WTC11 (cell line): Measurements from ENCODE around the gene KDM1B. TPM values are rescaled to one million over a fixed set of nuclear protein-coding genes. Genes with fewer than 3 reads are reported as not detected.

Experiments
- ATAC-seq: fragments of 200-7000 bp; cut with Tn5 transposase; 2 replicates; pipeline ENCODE4 v1.10.0; 2021; ENCODE audit warnings: mild to moderate bottlenecking, moderate library complexity
- CTCF ChIA-PET: fragments of 300-600 bp; sonication (Branson Sonifier 250); formaldehyde crosslinking; loops from one replicate; lab custom pipeline; 2021; ENCODE audit warnings: antibody characterized with exemption; lab: Charles Lee
- POLR2A ChIA-PET: fragments of 350-600 bp; sonication (Branson Sonifier 250); formaldehyde crosslinking; loops from one replicate; lab custom pipeline; 2021; ENCODE audit warnings: antibody characterized with exemption; lab: Charles Lee
- DNase-seq: peaks from one replicate; pipeline ENCODE4 v3.0.0; 2021; ENCODE audit warnings: low spot score
- H3K27ac Mint-ChIP-seq: 2 replicates; pipeline ENCODE4 v1.8.0; 2021; ENCODE audit warnings: mixed read lengths
- H3K27me3 Mint-ChIP-seq: 2 replicates; pipeline ENCODE4 v1.8.0; 2021; ENCODE audit warnings: low read depth, mild to moderate bottlenecking, moderate library complexity, mixed read lengths
- H3K36me3 Mint-ChIP-seq: 2 replicates; pipeline ENCODE4 v1.8.0; 2021; ENCODE audit warnings: mixed read lengths
- H3K4me1 Mint-ChIP-seq: 2 replicates; pipeline ENCODE4 v1.8.0; 2022; ENCODE audit warnings: mixed read lengths
- H3K4me3 Mint-ChIP-seq: 2 replicates; pipeline ENCODE4 v1.8.0; 2021; ENCODE audit warnings: mild to moderate bottlenecking, moderate library complexity, mixed read lengths
- H3K9me3 Mint-ChIP-seq: 2 replicates; pipeline ENCODE4 v1.8.0; 2021; ENCODE audit warnings: mixed read lengths
- AFF4 ChIP-seq: sonication (generic); formaldehyde crosslinking; IDR thresholded peaks from 2 replicates; pipeline ENCODE4 v1.8.1; 2023; ENCODE audit warnings: mild to moderate bottlenecking, missing genetic modification reagents, borderline replicate concordance
- ATF1 ChIP-seq: sonication (generic); formaldehyde crosslinking; IDR thresholded peaks from 2 replicates; pipeline ENCODE4 v1.8.1; 2023; ENCODE audit warnings: mild to moderate bottlenecking, moderate library complexity, missing genetic modification reagents
- ATF6 ChIP-seq: sonication (generic); formaldehyde crosslinking; IDR thresholded peaks from 2 replicates; pipeline ENCODE4 v1.8.1; 2023; ENCODE audit warnings: mild to moderate bottlenecking, missing genetic modification reagents
- CREB1 ChIP-seq: sonication (generic); formaldehyde crosslinking; IDR thresholded peaks from 2 replicates; pipeline ENCODE4 v1.8.0; 2023; ENCODE audit warnings: mild to moderate bottlenecking, missing genetic modification reagents
- ESRRA ChIP-seq: sonication (generic); formaldehyde crosslinking; IDR thresholded peaks from 2 replicates; pipeline ENCODE4 v1.8.1; 2022; ENCODE audit warnings: mild to moderate bottlenecking, missing genetic modification reagents, borderline replicate concordance
- HMGXB4 ChIP-seq: sonication (generic); formaldehyde crosslinking; IDR thresholded peaks from 2 replicates; pipeline ENCODE4 v1.8.1; 2023; ENCODE audit warnings: mild to moderate bottlenecking, moderate library complexity, missing genetic modification reagents
- MXD4 ChIP-seq: fragments of 250-450 bp; sonication (Bioruptor Pico); IDR thresholded peaks from 2 replicates; pipeline ENCODE4 v1.8.0; 2021; ENCODE audit warnings: mild to moderate bottlenecking, moderate library complexity, borderline replicate concordance
- NR3C1 ChIP-seq: sonication (generic); formaldehyde crosslinking; conservative IDR thresholded peaks from 2 replicates; pipeline ENCODE4 v1.8.1; 2023; ENCODE audit warnings: low read depth, mild to moderate bottlenecking, missing genetic modification reagents
- OVOL2 ChIP-seq: fragments of 250-450 bp; sonication (Bioruptor Pico); IDR thresholded peaks from 2 replicates; pipeline ENCODE4 v1.9.0; 2021; ENCODE audit warnings: mild to moderate bottlenecking, borderline replicate concordance
- PRDM15 ChIP-seq: sonication (generic); formaldehyde crosslinking; IDR thresholded peaks from 2 replicates; pipeline ENCODE4 v1.8.0; 2022; ENCODE audit warnings: missing genetic modification reagents
- TEAD1 ChIP-seq: sonication (generic); formaldehyde crosslinking; IDR thresholded peaks from 2 replicates; pipeline ENCODE4 v1.8.0; 2022; ENCODE audit warnings: mild to moderate bottlenecking, missing genetic modification reagents
- TEAD4 ChIP-seq: sonication (generic); formaldehyde crosslinking; IDR thresholded peaks from 2 replicates; pipeline ENCODE4 v1.8.0; 2022; ENCODE audit warnings: mild to moderate bottlenecking, missing genetic modification reagents
- ZNF263 ChIP-seq: sonication (generic); formaldehyde crosslinking; IDR thresholded peaks from 2 replicates; pipeline ENCODE4 v1.8.1; 2022; ENCODE audit warnings: low read depth, mild to moderate bottlenecking, moderate library complexity, missing genetic modification reagents
- ZNF416 ChIP-seq: fragments of 250-450 bp; sonication (Bioruptor Pico); IDR thresholded peaks from 2 replicates; pipeline ENCODE4 v1.9.0; 2021; ENCODE audit warnings: mild to moderate bottlenecking, inconsistent platforms
- ZNF425 ChIP-seq: fragments of 250-450 bp; sonication (Bioruptor Pico); conservative IDR thresholded peaks from 2 replicates; pipeline ENCODE4 v1.9.0; 2021; ENCODE audit warnings: mild to moderate bottlenecking
- total RNA-seq: library from RNA; stranded (reverse); gene quantifications from 3 replicates; pipeline ENCODE4 v1.2.3, GENCODE V29; 2021

The KDM1B gene
- total RNA-seq, 1 experiment from 2014 or later: 6.7 TPM

GRCh38 chr6:18247002-18247401 lies 91.8 kb downstream of the KDM1B start:
- no peaks in the 10 kb centered on the region for H3K27me3 Mint-ChIP-seq
- no peak overlapping the region for H3K4me3 Mint-ChIP-seq
- TF ChIP-seq AFF4 (CRISPR knock-in tag) (no peak), HMGXB4 (CRISPR knock-in tag) (no peak), ATF1 (no peak), ZNF263 (CRISPR knock-in tag) (no peak), ESRRA (CRISPR knock-in tag) (no peak), NR3C1 (CRISPR knock-in tag) (no peak), CREB1 (CRISPR knock-in tag) (no peak), MXD4 (CRISPR knock-in tag) (no peak), OVOL2 (CRISPR knock-in tag) (no peak), ZNF416 (no peak), ZNF425 (no peak), TEAD1 (no peak), TEAD4 (CRISPR knock-in tag) (no peak), ATF6 (CRISPR knock-in tag) (no peak), PRDM15 (CRISPR knock-in tag) (no peak)
- TF ChIP-seq, all 79 proteins: peak for 0
- ChIA-PET CTCF (no interaction called here), POLR2A (interaction anchor here (0.6 kb wide), 1 partner anchor 23 kb away, joined by 3 read pairs; no protein-coding TSS in a partner anchor)
- H3K27ac Mint-ChIP-seq: peak overlapping the region; percentile 20; the same call in 1 of the 2 replicates
- no peaks in the 10 kb centered on the region for H3K9me3 Mint-ChIP-seq
- ATAC-seq (no peak), DNase-seq (no peak)
- H3K4me1 Mint-ChIP-seq: peaks cover 18% of the 10 kb centered on the region
- peaks cover 76% of the 10 kb centered on the region for H3K36me3 Mint-ChIP-seq
